ENCODE data around the gene SOWAHD.

The SOWAHD gene

DNA sequence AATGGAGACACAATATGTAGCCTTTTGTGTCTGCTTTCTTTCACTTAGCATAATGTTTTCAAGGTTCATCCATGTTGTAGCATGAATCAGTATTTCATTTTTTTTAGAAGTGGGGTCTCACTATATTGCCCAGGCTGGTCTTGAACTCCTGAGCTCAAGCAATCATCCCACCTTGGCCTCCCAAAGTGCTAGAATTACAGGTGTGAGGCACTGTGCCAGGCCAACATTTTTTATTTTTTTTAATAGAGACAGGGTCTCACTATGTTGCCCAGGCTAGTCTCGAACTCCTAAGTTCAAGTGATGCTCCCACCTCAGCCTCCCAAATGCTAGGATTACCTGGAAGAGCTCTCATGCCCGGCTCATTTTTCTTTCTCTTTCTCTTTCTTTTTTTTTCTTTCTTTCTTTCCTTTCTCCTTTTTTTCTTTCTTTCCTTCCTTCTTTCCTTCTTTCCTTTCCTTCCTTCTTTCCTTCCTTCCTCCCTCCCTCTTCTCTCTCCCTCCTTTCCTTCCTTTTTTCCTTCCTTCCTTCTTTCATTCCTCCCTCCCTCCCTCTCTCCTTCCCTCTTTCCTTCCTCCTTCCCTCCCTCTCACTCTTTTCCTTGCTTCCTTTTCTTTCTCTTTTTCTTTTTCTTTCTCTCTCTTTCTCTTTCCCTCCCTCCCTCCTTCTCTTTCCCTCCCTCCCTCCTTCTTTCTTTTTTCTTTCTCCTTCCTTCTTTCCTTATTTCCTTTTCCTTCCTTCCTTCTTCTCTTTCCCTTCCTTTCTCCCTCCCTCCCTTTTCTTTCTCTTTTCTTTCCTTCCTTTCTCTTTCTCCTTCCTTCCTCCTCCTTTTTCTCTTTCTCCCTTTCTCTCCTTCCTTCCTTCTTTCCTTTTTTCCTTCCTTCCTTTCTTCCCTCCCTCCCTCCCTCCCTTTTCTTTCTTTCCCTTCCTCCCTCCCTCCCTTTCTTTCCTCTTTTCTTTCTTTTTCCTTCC is 43.1 kb downstream of the SOWAHD start:
- TF ChIP-seq TAF1 (IDR thresholded peaks at IDR 0.05; ENCODE audit: borderline replicate concordance, insufficient read depth, low read length) (no peak), POLR2AphosphoS5 (IDR thresholded peaks at IDR 0.05; ENCODE audit: low read depth, low read length) (no peak), SIN3A (IDR thresholded peaks at IDR 0.05; ENCODE audit: borderline replicate concordance, insufficient read depth, low read length) (no peak), FOXP2 (optimal IDR thresholded peaks at IDR 0.05; ENCODE audit: borderline replicate concordance, extremely low read depth, extremely low read length, insufficient read depth) (no peak)
- TF ChIP-seq, protein P1, sequence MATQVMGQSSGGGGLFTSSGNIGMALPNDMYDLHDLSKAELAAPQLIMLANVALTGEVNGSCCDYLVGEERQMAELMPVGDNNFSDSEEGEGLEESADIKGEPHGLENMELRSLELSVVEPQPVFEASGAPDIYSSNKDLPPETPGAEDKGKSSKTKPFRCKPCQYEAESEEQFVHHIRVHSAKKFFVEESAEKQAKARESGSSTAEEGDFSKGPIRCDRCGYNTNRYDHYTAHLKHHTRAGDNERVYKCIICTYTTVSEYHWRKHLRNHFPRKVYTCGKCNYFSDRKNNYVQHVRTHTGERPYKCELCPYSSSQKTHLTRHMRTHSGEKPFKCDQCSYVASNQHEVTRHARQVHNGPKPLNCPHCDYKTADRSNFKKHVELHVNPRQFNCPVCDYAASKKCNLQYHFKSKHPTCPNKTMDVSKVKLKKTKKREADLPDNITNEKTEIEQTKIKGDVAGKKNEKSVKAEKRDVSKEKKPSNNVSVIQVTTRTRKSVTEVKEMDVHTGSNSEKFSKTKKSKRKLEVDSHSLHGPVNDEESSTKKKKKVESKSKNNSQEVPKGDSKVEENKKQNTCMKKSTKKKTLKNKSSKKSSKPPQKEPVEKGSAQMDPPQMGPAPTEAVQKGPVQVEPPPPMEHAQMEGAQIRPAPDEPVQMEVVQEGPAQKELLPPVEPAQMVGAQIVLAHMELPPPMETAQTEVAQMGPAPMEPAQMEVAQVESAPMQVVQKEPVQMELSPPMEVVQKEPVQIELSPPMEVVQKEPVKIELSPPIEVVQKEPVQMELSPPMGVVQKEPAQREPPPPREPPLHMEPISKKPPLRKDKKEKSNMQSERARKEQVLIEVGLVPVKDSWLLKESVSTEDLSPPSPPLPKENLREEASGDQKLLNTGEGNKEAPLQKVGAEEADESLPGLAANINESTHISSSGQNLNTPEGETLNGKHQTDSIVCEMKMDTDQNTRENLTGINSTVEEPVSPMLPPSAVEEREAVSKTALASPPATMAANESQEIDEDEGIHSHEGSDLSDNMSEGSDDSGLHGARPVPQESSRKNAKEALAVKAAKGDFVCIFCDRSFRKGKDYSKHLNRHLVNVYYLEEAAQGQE (IDR thresholded peaks at IDR 0.05; ENCODE audit: insufficient read depth in 1 of 2, low read depth in 2 of 2, low read length in 2 of 2) = no peak

DNA sequence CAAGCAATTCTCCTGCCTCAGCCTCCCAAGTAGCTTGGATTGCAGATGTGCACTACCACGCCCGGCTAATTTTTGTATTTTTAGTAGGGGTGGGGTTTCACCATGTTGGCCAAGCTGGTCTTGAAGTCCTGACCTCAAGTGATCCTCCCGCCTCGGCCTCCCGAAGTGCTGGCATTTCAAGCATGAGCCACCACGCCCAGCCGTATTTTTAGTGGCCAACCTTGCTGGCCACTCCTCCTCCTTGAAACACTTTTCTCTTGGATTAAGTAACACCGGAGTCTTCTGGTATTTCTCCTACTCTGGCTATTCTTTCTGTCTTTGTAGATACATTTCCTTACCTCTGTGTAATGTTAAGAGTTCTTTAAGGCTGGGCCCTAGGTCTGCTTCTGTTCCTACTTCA is 44.2 kb downstream of the SOWAHD start:
- TF ChIP-seq, protein P1 (IDR thresholded peaks at IDR 0.05; ENCODE audit: insufficient read depth in 1 of 2, low read depth in 2 of 2, low read length in 2 of 2) = no peak
- TF ChIP-seq TAF1 (IDR thresholded peaks at IDR 0.05; ENCODE audit: borderline replicate concordance, insufficient read depth, low read length) (no peak), FOXP2 (optimal IDR thresholded peaks at IDR 0.05; ENCODE audit: borderline replicate concordance, extremely low read depth, extremely low read length, insufficient read depth) (no peak), POLR2AphosphoS5 (IDR thresholded peaks at IDR 0.05; ENCODE audit: low read depth, low read length) (no peak), SIN3A (IDR thresholded peaks at IDR 0.05; ENCODE audit: borderline replicate concordance, insufficient read depth, low read length) (no peak)

- TF ChIP-seq, protein P1 (IDR thresholded peaks at IDR 0.05; ENCODE audit: insufficient read depth in 1 of 2, low read depth in 2 of 2, low read length in 2 of 2) = no peak
- TF ChIP-seq SIN3A (IDR thresholded peaks at IDR 0.05; ENCODE audit: borderline replicate concordance, insufficient read depth, low read length) (no peak), TAF1 (IDR thresholded peaks at IDR 0.05; ENCODE audit: borderline replicate concordance, insufficient read depth, low read length) (no peak)
Observed at GRCh38 chrX:119809185-119809666, 50.8 kb downstream of the SOWAHD start.

Measured in PFSK-1 (cell line).